Measurements from ENCODE around the gene SPANXB1. TPM values are rescaled to one million over a fixed set of nuclear protein-coding genes. Genes with fewer than 3 reads are reported as not detected.
"Not testable (repeated sequence)": the region's sequence is repeated elsewhere in the genome, so short reads cannot be mapped to it uniquely, and the experiment has no call there.

Gene SPANXB1, protein sequence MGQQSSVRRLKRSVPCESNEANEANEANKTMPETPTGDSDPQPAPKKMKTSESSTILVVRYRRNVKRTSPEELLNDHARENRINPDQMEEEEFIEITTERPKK
- total RNA-seq: not detected

DNA sequence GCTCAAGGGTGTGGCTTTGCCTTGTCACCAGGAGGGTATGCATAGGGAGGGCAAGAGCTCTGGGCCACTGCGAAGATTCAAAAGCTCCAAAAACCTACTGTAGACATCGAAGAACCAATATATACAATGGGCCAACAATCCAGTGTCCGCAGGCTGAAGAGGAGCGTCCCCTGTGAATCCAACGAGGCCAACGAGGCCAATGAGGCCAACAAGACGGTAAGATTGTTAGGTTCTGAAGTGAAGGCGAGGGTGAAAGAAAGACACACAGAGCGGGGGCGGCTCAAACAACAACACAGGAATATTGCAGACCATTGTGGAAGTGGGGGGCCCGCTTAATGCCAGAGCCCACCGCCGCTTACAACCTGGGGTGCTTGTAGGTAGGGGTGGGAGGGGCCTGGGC lies at the start of gene SPANXB1:
Gene SPANXB1 (plus strand): TSS at position 27 of the 400 bp plus-strand sequence. CDS start 100 bp downstream, at position 127.
- TF ChIP-seq, protein P1, sequence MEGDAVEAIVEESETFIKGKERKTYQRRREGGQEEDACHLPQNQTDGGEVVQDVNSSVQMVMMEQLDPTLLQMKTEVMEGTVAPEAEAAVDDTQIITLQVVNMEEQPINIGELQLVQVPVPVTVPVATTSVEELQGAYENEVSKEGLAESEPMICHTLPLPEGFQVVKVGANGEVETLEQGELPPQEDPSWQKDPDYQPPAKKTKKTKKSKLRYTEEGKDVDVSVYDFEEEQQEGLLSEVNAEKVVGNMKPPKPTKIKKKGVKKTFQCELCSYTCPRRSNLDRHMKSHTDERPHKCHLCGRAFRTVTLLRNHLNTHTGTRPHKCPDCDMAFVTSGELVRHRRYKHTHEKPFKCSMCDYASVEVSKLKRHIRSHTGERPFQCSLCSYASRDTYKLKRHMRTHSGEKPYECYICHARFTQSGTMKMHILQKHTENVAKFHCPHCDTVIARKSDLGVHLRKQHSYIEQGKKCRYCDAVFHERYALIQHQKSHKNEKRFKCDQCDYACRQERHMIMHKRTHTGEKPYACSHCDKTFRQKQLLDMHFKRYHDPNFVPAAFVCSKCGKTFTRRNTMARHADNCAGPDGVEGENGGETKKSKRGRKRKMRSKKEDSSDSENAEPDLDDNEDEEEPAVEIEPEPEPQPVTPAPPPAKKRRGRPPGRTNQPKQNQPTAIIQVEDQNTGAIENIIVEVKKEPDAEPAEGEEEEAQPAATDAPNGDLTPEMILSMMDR (IDR thresholded peaks at IDR 0.05; ENCODE audit: low read depth): not testable (repeated sequence)

DNA sequence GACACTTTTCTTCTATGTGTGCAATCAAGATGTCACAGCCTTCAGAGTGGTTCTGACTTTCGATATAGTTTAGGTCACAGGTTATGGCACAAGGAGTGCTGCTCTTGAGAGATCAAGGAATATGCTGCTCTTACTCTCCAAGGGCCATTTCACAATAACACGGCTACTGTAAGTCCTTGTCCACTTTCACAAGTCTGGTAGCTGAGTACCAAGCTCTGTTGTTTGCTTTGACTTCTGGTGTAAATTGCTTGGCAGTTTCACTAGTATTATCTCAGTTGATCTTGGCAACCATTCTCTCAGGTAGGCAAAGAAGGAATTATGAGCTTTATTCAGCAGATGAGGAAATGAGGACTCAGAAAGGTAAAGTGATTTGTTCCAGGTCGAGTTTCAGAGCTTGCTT lies 35.4 kb upstream of the SPANXB1 start:
- TF ChIP-seq, protein P1 (IDR thresholded peaks at IDR 0.05; ENCODE audit: low read depth): no peak

DNA sequence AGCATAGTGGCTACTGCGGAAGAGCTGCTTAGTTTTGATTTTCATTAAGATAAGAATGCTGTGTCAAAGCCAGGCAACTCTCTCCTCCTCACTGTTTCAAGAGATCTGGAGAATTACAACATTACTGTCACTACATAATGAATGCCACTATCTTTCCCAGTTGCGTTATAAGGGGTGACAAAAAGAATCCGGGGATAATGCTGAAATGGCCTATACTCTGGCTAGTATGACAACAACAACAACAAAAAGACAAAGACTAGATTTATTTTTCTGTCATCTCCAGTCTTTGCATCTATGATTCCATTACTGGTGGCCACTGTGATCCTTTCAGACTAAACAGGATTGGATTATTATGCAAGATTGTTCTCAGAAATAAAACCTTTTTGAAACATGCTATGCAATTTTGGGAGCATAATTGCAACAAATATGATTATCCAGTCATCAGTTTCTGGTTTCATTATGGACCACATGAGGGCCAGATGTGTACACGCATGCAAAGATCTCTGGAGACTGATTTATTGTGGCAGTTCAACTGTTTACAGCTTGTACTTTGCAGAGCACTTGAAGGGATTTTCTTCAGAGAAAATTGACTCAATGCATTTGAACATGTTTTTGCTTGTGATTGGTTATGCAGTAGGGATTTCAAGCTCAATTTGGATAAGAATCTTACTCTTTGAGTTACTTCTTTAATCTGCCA lies 31.1 kb upstream of the SPANXB1 start:
- TF ChIP-seq, protein P1 (IDR thresholded peaks at IDR 0.05; ENCODE audit: low read depth): no peak

DNA sequence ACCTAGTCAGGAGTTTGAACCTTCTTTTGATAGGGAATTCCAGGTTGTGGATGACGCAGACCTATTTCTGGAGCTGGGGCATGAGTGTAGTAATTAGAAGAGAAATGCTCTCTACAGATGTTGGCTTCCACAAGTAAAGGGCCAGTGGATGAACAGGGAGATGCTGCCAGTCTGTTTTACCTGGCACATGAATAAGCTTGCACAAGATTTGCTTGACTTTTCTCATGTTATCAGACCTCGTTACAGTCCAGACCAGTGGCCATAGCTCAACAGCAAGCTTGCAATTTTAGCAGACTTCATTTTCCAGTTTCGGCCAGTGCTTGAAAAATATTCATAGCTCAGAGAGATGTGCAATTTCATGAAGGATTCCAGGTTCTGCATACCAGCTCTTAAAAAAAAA lies 26.9 kb upstream of the SPANXB1 start:
- TF ChIP-seq, protein P1 (IDR thresholded peaks at IDR 0.05; ENCODE audit: low read depth): no peak

DNA sequence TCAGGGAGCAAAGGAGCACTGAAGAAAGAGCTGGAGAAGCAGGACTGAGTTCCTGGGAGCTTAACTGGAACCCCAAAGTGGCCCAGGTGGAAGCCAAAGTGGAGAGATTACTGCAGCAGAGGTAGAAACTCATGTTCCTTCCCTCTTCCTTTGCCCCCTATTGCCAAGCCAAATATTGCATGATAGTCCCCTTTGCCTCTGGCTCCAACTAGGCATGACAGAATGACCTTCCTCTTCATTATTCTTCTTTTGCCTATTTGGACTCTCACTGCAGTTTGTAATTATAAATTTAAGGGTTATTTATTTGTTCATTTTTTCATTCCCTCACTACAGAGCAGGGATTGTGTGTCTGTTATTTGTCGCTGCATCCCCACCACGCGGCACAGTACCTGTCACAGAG lies 22.1 kb upstream of the SPANXB1 start:
- TF ChIP-seq, protein P1 (IDR thresholded peaks at IDR 0.05; ENCODE audit: low read depth): no peak

DNA sequence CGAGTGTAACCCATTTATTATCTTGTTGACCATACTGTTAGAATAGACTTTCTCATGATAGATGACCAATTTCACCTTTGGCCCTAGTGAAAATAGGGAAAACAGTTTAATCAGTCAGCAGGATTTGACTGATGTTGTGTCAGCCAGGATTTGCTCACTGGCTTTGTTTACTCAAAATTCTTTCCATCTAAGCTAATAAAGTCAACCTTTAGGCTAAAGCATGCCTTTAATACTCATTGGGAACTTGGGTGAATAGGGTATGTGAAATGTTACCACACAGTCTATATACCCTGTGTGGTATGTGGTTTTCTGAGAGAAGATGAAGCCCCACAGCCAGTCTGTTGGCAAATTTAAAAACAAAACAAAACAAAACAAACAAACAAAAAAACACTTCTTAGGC lies 18.7 kb upstream of the SPANXB1 start:
- TF ChIP-seq, protein P1 (IDR thresholded peaks at IDR 0.05; ENCODE audit: low read depth): no peak

Other genes starting within 250 kb of the SPANXB1 start
- 1 to 10 TPM; 3.1 to 4.9 (median 4.0) TPM for gene LDOC1, start 174.5 kb downstream of the SPANXB1 start, total RNA-seq
- gene SPANXC, start 239.9 kb downstream of the SPANXB1 start, total RNA-seq: not detected